Measurements from ENCODE around the gene MYO5C. TPM values are rescaled to one million over a fixed set of nuclear protein-coding genes. Genes with fewer than 3 reads are reported as not detected.

Gene MYO5C
- total and polyA plus RNA-seq, 2 of the 8 experiments (the other 6 are each of a cell fraction or from before 2014, with no cell fraction given), result 8.2 to 26.7 TPM

DNA sequence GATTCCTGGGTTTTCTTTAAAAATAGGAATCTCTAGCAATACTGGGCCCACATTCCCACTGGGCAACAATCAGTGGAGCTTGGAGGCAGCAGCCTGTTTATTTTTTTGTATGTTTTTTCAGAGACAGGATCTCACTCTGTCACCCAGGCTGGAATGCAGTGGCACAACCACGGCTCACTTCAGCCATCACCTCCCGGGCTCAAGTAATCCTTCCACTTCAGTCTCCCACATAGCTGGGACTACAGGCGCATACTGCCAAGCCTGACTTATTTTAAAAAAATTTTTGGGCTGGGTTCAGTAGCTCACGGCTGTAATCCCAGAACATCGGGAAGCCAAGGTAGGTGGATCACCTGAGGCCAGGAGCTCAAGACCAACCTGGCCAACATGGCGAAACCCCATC, 75.4 kb downstream of the MYO5C start:
- H3K4ac ChIP-seq (replicated peaks; ENCODE audit: insufficient read length, low read depth, low read length), result no peak overlapping the region
- CTCF ChIA-PET (ENCODE audit: partially characterized antibody), result interaction anchor here (0.7 to 2.0 kb wide), 6 partner anchors 9 to 1406 kb away, joined by 3 to 7 read pairs (median 3); no protein-coding TSS in a partner anchor
- H3K79me1 ChIP-seq (ENCODE audit: low read depth, low read length), result no peaks in the 10 kb centered on the region
- H3K18ac ChIP-seq (ENCODE audit: extremely low read depth, low read length), result no peak overlapping the region
- TF ChIP-seq CHD2 (IDR thresholded peaks at IDR 0.05; ENCODE audit: low read length) (no peak), RAD21 (IDR thresholded peaks at IDR 0.05 in 1 of 2, conservative IDR thresholded peaks at IDR 0.05 in 1 of 2; ENCODE audit: low read depth in 2 of 2, low read length in 2 of 2) (no peak), CTBP2 (IDR thresholded peaks at IDR 0.05; ENCODE audit: borderline replicate concordance, insufficient read depth, insufficient read length, low read length) (no peak), TBP (IDR thresholded peaks at IDR 0.05; ENCODE audit: low read depth, low read length) (no peak), NRF1 (IDR thresholded peaks at IDR 0.05; ENCODE audit: low read depth, low read length) (no peak), YY1 (IDR thresholded peaks at IDR 0.05; ENCODE audit: low read depth, low read length) (no peak), FOSL1 (IDR thresholded peaks at IDR 0.05; ENCODE audit: insufficient read depth, low read depth, low read length) (no peak), JUND (IDR thresholded peaks at IDR 0.05; ENCODE audit: low read length) (no peak)
- TF ChIP-seq, protein P1, sequence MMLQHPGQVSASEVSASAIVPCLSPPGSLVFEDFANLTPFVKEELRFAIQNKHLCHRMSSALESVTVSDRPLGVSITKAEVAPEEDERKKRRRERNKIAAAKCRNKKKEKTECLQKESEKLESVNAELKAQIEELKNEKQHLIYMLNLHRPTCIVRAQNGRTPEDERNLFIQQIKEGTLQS (IDR thresholded peaks at IDR 0.05; ENCODE audit: insufficient read depth, low read depth, low read length), result no peak
- no peak overlapping the region for H3K23ac ChIP-seq (ENCODE audit: insufficient read length)
- no peak overlapping the region for H2BK5ac ChIP-seq (ENCODE audit: low read depth, low read length)
- FAIRE-seq, result no peak
- H2AFZ ChIP-seq (ENCODE audit: low read length), result no peak overlapping the region
- no peak for DNase-seq (ENCODE audit: low read depth in 1 of 2, low spot score in 2 of 2)
- no peak overlapping the region for H4K5ac ChIP-seq (ENCODE audit: insufficient read length, low read depth, low read length)
- no peak overlapping the region for H4K91ac ChIP-seq (replicated peaks; ENCODE audit: insufficient read length, low read length)
- WGBS, 2 experiments (ENCODE audit: extremely low coverage in 1 of 2, insufficient coverage in 1 of 2, insufficient read length in 1 of 2, insufficient replicate concordance in 2 of 2, low coverage in 1 of 2, low lambda C conversion rate in 2 of 2, missing lambda C conversion rate in 1 of 2), result 94% methylated on average over 6 of the region's 6 CpGs; no CpG with 5 or more reads in 1 of the 2 experiments
- no peak overlapping the region for H3K4me3 ChIP-seq (ENCODE audit: extremely low read depth in 1 of 4, insufficient read depth in 2 of 4, low read depth in 3 of 4, low read length in 4 of 4)
- H3K27me3 ChIP-seq (replicated peaks in 1 of 4; ENCODE audit: control insufficient read depth in 3 of 4, extremely low read depth in 1 of 4, insufficient read depth in 3 of 4, low read length in 3 of 4), result no peaks in the 10 kb centered on the region
- no peak overlapping the region for H2BK15ac ChIP-seq (ENCODE audit: low read length)
- H2AK5ac ChIP-seq (ENCODE audit: low read depth, low read length), result no peak overlapping the region
- no peak overlapping the region for H2BK12ac ChIP-seq (ENCODE audit: low read depth, low read length)
- H3K9me3 ChIP-seq (ENCODE audit: insufficient read depth in 2 of 2, low read depth in 1 of 2, low read length in 1 of 2), result no peaks in the 10 kb centered on the region
- no peaks in the 10 kb centered on the region for H3K4me1 ChIP-seq (replicated peaks in 1 of 4; ENCODE audit: control insufficient read depth in 3 of 4, insufficient read depth in 4 of 4, low read length in 3 of 4)
- no peaks in the 10 kb centered on the region for H3K79me2 ChIP-seq (ENCODE audit: control insufficient read depth in 1 of 2, insufficient read depth in 2 of 2, low read length in 2 of 2)
- H4K20me1 ChIP-seq (replicated peaks in 1 of 2; ENCODE audit: control insufficient read depth in 1 of 2, insufficient read depth in 2 of 2, low read length in 2 of 2), result peaks cover 0 to 3% of the 10 kb centered on the region in 2 experiments
- no peak overlapping the region for H2BK20ac ChIP-seq (ENCODE audit: low read length)
- H3K9ac ChIP-seq (replicated peaks in 1 of 4; ENCODE audit: extremely low read depth in 1 of 4, low read depth in 3 of 4, low read length in 3 of 4), result no peak overlapping the region
- no peak overlapping the region for H3K27ac ChIP-seq (ENCODE audit: low read depth, low read length)
- H4K8ac ChIP-seq (ENCODE audit: extremely low read depth, insufficient read depth, low read length), result no peak overlapping the region
- H2BK120ac ChIP-seq (replicated peaks; ENCODE audit: low read depth, low read length), result no peak overlapping the region
- no peak overlapping the region for H3K4me2 ChIP-seq (ENCODE audit: insufficient read depth in 1 of 2, low read depth in 2 of 2, low read length in 2 of 2)
- peaks cover 16 to 67% (median 46%) of the 10 kb centered on the region in 4 experiments for H3K36me3 ChIP-seq (ENCODE audit: control insufficient read depth in 2 of 4, insufficient read depth in 4 of 4, low read length in 3 of 4)
- no peaks in the 10 kb centered on the region for H3K23me2 ChIP-seq (ENCODE audit: low read depth, low read length)
- POLR2A ChIA-PET (ENCODE audit: partially characterized antibody), result interaction anchor here (1.0 kb wide), 1 partner anchor 15 kb away, joined by 3 read pairs; no protein-coding TSS in a partner anchor
- no peak overlapping the region for H3K14ac ChIP-seq (ENCODE audit: insufficient read length)
- no peak overlapping the region for H3K56ac ChIP-seq (replicated peaks; ENCODE audit: insufficient read length, low read depth, low read length)

All from H1 (cell line).